NCI-H345 (cell line): Measurements from ENCODE around the gene NEGR1.

Source experiments
- DNase-seq: peaks from one replicate; lab custom pipeline; 2025; lab: John Stamatoyannopoulos, UW

The NEGR1 gene

GRCh38 chr1:71693581-71693980 is 588.8 kb downstream of the NEGR1 start:
- no peak for DNase-seq

GRCh38 chr1:71689635-71690034 is 592.7 kb downstream of the NEGR1 start:
- DNase-seq, result no peak

DNA sequence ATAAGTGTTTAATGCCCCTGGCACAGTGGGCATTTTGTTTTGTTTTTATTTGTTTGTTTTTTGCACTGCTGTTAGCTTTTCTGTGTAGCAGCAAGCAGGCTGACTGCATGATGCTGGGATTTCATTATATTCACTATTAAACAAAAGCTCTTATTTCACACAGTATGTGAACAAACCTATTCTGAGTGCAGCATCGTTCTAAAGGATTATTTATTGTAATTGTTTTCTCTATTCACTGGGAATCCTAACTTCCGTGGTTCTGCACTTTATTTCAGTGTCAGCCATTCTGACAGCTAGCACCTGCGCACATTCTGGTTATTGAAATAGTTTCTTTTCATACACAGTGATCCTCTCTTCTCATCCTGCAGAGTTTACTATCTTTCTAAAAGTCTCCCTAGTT is 595.0 kb downstream of the NEGR1 start:
- peak; percentile 33 for DNase-seq

GRCh38 chr1:71676979-71677925 is 605.1 kb downstream of the NEGR1 start:
- DNase-seq, result no peak

DNA sequence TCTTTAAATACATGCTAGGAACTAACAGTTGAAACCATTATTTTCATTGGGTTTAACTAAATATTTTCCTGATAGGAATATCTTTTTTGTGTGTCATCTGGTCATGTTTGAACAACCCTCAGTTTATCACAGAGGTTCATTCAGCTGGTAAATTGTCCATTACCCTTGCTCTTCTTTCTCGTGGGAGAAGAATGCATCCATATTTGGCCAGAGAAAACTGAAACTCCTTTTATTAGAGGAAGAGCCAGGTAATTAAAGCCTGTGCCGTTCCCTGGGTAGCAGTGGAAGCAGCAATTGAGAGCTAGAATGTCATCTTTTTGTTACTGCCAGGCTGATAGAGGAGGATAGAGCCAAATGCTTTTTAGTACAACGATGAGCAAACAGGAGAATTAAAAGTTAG is 614.3 kb downstream of the NEGR1 start:
- peak; percentile 28 for DNase-seq

DNA sequence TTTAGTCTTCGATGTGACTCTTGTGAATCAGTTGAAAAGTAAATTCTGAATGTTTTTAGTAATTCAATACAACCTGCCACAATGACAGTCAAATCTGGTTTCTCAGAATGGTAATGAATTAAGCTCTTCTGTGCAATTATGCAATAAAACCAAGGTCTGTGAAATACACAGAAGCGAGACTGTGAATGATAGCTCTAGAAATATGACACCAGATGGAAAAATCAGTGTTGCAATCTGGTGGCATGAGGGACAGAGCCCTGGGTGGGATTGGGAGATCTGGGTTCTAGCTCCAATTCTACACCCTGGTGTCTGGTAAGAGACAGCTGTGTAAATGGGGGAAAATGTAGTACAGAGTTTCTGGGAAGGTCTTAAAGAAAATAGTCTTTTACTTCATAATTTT is 615.1 kb downstream of the NEGR1 start:
- DNase-seq, result peak; percentile 47

DNA sequence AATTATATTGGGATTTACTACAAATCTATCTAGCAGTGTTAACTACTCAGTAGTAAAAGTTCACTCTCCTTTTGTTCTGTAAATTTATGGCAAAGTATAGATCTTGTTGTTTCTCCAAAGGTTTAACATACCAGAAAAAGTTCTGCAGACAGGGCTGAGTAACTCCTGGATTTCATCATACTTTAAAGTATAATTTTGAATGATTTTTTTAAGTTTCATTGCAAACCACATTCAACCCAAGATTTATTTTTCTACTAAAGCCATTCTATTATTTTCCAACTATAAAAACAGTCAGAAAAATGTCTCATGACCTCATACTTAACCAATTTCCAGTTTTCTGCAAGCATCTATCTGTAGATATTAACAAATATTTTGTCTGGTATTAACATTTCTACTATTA is 615.7 kb downstream of the NEGR1 start:
- DNase-seq, result no peak

DNA sequence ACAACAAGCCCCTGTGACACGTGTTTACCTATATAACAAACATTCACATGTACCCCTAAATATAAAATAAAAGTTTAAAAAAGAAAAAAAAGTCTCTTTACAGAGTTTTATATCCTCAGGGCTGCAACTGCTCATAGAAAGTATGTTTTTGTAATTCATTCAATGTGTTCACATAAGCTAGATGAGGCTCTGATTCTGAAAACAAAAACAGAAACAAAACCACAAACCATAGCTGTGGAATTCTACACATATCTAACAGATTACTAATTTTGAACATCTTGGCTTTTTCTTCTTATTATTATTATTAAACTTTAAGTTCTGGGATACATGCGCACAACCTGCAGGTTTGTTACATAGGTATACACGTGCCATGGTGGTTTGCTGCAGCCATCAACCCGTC is 621.9 kb downstream of the NEGR1 start:
- no peak for DNase-seq

- no peak for DNase-seq
Observed at GRCh38 chr1:71657891-71658679, 624.3 kb downstream of the NEGR1 start.

DNA sequence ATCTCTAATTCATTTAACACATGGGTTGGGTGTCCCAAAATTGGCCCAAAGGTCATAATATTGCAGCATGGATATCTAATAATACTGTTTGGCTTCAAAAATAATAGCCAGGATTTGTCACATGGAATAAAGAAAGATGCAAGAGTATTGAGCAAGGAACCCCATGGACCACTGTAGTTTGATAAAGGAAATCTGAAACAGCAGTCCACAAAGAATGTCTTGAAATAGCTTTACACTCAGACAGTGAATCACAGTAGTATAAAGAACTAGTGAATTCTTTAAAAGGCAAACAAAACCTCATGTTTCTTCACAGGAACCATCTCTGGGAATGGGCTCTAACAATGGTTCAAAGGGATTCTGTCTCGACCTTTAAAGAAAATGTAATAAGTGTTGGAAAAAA is 625.4 kb downstream of the NEGR1 start:
- DNase-seq, result no peak

DNA sequence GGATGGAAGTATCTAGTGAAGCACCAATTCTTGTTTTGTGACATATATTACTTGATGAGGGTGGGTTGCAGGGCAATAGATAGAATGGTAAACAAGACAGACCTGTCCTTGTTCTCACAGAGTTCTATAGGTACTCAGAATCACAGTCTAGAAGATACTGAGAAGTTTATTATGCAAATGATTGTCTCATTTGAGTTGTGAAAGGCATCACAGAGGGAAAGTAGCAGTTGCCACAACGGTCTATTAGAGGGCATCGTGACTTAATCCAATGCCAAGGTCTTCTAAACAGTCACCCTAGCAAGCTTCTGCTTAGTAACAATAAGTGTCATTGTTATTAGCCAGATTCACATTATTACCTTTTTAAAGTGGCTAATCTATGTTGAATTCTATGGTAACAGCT is 626.7 kb downstream of the NEGR1 start:
- no peak for DNase-seq

GRCh38 chr1:71653952-71654351 is 628.4 kb downstream of the NEGR1 start:
- no peak for DNase-seq

GRCh38 chr1:71651214-71651613 is 631.1 kb downstream of the NEGR1 start:
- DNase-seq, result no peak

DNA sequence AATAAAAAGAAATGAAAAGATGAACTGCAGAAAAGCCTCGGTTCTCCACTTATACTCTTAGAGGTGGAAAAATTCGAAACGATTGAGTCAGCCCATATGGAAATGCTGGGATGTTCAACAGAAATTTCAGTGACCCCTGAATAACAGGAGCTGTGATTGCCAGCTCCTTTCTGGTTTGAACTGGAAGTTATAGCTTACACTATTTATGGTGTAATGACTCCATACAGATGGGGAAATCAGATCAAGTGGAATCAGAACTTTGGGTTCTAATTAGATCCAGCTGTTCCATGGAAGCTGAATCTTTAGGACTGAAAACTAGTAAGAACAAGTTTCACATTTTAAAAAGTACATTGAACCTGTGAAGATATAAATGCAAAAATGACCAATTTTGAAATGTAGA is 632.2 kb downstream of the NEGR1 start:
- DNase-seq, result no peak

GRCh38 chr1:71649608-71650007 is 632.7 kb downstream of the NEGR1 start:
- DNase-seq, result no peak

GRCh38 chr1:71647513-71648300 is 634.6 kb downstream of the NEGR1 start:
- DNase-seq, result no peak

DNA sequence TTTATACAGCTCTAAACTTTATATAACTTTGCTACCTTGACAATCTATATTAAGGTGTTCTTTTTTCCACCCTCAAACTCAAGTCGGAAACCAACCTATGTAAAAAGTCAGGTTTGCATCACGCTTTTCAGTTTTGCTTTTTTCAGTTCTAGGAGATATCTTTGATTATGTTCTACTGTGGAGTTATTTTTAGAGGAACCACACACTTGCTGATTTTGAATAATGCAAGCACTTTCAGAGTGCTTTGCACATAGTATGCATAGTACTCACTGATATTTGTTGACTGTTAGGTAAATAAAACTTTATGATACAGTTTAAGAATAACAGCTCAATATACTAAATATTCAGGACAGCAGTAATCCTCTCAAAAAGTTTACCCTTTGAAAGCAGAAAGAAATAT is 637.3 kb downstream of the NEGR1 start:
- DNase-seq, result no peak

- DNase-seq, result no peak
Observed at GRCh38 chr1:71641903-71642302, 640.4 kb downstream of the NEGR1 start.

DNA sequence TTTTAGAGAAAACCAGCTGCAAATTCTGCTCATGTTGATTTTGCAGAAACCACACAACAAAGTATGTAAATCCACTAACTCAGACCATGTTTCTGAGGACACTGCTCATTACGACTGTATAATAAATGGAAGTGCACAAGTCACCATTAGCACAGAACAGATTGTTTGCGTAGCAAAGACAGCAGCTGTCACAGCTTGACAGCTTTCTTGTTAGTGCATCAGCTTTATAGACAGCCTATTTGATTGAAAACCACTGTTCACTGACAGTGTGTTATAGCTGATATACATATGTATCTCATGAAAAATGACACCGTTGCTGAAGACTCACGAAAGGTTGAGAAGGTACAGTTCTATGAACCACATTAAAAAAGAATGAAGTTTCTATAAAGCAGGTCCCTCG is 641.3 kb downstream of the NEGR1 start:
- DNase-seq, result peak; percentile 67

DNA sequence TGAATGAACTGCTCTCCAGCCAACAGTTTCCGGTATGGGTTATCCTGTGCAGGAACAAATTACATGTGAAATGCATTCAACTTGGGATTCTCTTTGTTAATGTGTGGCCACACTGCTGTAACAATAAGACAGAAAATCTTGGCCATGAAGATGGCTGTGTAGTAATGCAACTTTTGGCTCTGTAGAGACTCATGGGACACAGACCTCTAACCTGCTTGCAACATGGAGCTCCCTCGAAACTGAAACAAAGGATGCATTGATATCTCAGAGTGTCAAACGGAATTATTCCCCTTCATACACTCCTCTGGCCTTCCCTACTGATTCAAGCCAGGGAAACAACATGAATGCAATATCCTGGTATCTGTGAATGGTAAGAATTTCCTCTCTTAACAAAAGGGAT is 642.2 kb downstream of the NEGR1 start:
- no peak for DNase-seq

GRCh38 chr1:71638081-71638766 is 644.1 kb downstream of the NEGR1 start:
- DNase-seq, result no peak

DNA sequence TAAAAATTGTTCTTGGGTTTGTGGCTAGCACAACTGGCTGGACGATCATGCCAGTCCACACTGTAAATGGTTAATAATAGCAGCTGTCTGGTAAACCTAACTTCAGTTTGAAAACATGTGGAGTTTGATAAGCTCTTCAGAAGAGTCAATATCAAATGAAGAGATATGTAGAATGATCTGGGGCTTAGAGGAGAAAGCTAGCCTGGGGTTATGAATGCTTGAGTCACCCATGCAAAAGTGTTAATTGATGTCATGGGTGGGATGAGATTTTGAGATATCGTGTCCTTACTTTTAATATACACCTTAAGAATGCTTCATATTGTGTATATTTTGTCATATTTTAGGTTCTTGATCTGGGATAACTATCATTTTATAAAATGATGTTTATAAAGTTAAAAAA is 646.8 kb downstream of the NEGR1 start:
- no peak for DNase-seq
